VCaP (cell line): ENCODE results near the gene RAD1.

Experiments used
- H3K27ac ChIP-seq: fragments of 450-650 bp; 2 replicates; pipeline ENCODE4 v1.5.1; 2017
- CTCF ChIP-seq: fragments of 450-650 bp; conservative IDR thresholded peaks from 2 replicates; pipeline ENCODE4 v1.5.1; 2017; ENCODE audit warnings: mild to moderate bottlenecking, moderate library complexity

Gene RAD1

GRCh38 chr5:34932947-34933346 is 17.6 kb upstream of the RAD1 start:
- no peak for TF ChIP-seq CTCF
- H3K27ac ChIP-seq, result no peak overlapping the region

DNA sequence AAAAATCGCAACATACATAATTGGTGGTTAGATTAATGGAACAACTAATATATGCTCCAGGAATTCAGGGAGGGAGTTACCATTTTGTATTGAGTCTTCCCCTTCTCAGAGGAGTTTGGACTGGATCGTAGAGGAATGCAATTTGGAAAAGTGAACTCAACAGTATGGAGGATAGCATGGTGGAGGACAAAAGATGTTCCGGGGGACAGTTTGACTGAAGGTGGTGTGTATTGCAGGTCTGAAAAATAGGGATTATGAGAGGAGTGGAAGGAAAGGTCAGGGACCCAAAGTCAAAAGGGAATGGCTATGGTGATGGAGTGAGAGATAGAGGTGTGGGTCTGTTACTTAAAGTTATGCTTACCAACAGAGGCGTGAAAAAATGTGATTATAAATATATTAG is 15.6 kb upstream of the RAD1 start:
- H3K27ac ChIP-seq, result peak overlapping the region; percentile 95
- TF ChIP-seq CTCF, result no peak

DNA sequence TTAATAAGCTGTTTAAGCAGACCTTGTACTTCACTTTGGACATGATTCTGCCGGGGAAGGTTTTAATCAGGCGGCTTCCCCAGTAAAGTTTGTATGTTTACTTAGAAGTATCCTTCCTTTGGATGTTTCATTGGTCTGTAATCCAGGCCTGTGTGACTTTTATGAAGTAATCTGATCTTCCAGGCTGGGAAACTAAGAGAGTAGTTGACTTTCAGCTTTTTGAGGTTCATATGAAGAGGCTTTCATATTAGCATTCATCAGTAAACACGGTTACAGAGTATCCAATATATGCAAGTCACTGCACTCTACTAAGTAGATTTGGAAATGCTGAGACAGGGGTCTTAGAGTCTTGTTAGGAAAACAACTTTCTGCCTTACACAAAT is 15.1 kb upstream of the RAD1 start:
- TF ChIP-seq CTCF, result no peak
- peak overlapping the region; percentile 95 for H3K27ac ChIP-seq

GRCh38 chr5:34929720-34930461 is 14.6 kb upstream of the RAD1 start:
- H3K27ac ChIP-seq, result peak overlapping the region; percentile 95
- TF ChIP-seq CTCF, result no peak

DNA sequence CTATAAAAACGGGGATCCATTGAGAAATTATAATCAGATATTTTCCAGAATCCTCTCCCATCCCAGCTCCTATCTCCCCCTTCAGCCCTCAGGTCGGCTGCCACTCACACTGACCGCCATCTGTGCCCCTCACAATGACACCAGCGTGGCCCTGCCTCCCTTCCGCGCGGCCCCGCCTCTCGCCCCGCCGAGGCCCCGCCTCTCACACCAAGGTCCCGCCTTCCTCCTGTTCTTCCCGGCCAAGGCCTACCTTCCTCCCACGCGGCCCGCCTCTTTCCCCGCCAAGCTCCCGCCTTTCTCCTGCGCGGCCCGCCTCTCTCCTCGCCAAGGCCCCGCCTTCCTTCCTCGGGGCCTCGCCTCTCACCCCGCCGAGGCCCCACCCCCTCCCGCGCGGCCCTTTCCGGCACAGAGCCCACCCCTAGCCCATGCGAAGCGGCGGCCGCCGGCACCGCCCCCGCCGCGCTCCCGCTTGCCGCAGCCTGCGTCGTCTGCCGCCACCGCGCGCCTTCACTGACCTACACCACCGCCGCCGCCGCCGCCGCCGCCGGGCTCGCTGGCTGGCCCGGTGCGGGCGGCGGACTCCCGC is 13.9 kb upstream of the RAD1 start, which contains the start of gene DNAJC21:
DNAJC21 (plus strand) TSS at position 426 of the 586 bp plus-strand sequence. CDS start 261 bp downstream, outside the sequence.
- H3K27ac ChIP-seq, result peak within 1 kb of the TSS; percentile 95
- TF ChIP-seq CTCF, result no peak; the same call in 1 of the 2 replicates

- peak overlapping the region; percentile 95; the same call in 1 of the 2 replicates for H3K27ac ChIP-seq
- TF ChIP-seq CTCF, result no peak
Observed at GRCh38 chr5:34928267-34928666, 13.0 kb upstream of the RAD1 start.

GRCh38 chr5:34927785-34928184 is 12.5 kb upstream of the RAD1 start:
- no peak overlapping the region for H3K27ac ChIP-seq
- no peak for TF ChIP-seq CTCF
